HG03342 (cell line): ENCODE results near the gene PICALM.
A peak's percentile ranks its signal among the peaks of the same experiment; 100 is the strongest.

ENCODE experiments used
- ATAC-seq: cut with Tn5 transposase; IDR thresholded peaks from one replicate; pipeline ENCODE4 v1.9.1; 2021; ENCODE audit warnings: mild to moderate bottlenecking, moderate library complexity; ENCODE audit not compliant: unreplicated experiment

The PICALM gene

GRCh38 chr11:86052693-86053641, 15.9 kb downstream of the PICALM start:
- ATAC-seq = no peak

DNA sequence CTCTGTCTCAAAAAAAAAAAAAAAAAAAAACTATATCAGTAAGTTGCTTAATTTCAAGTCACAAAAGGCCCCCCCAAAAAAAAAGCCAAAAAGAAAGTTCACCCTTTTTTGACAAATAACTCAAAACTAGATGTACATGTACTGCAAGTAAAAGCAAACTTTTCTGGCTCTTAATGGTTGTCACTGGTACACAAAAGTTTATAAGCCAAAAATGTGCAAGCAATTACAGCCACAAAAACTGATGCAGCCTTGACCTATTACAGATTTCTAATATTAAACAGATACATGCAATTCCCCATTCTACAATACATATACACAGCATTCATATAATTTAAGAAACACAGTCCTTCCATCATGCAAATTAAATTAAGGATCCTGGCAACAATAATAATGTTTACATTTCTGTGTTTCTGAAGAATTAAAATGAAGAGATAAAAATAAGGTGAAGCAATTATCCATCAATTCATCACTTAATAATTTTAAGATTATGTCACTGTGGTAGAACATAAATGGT, 18.6 kb downstream of the PICALM start:
- no peak for ATAC-seq

DNA sequence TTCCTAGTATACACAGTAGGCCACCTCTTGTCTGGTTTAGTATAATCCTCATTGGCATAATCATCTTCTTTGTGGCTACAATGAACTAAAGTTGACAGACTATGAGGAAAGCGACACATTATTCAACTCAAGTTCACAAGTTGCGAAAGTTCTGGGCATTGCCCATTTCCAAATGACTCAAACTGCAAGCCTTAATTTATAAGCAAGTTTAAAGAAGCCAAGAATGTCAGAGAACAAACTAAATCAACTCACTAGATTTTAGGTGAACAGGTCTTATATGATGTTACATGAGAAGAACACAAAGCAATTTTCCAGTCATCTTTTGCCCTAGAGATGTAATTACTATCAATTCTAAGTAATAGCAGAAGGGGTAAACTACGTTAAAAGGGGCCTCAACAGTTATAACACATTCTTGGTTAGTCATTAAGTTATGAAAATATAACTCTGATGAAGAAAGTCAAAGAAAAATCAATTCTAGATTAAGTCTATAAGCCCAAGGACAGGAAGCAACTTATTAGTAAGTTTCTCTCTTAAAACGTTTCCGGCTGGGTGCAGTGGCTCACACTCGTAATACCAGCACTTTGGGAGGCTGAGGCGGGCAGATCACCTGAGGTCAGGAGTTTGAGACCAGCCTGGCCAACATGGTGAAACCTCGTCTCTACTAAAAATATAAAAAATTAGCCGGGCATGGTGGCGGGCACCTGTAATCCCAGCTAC, 21.5 kb downstream of the PICALM start:
- ATAC-seq = no peak

DNA sequence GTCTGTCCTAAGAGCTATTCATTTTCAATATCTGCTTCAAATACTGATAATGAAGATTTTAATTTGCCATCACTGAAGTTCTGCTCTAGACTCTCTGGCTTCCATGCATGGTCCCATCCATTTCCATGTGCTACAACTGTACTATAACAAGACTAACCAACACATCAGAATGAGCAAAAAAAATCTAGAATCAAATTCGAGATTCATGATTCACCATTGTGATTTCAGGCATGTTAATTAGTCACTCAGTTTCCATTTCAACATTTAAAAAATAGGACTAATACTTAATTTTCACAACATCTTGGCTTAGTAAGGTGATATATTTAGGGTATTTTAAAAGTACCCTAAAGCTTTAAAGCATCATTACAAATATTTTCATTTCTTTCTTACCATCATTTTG, 22.8 kb downstream of the PICALM start:
- no peak for ATAC-seq

- ATAC-seq = no peak
Observed at GRCh38 chr11:86043765-86044503, 24.9 kb downstream of the PICALM start.

- peak; percentile 69 for ATAC-seq
Observed at GRCh38 chr11:86041975-86042378, 26.9 kb downstream of the PICALM start.

GRCh38 chr11:86040919-86041850, 27.7 kb downstream of the PICALM start:
- no peak for ATAC-seq

- ATAC-seq = no peak
Observed at GRCh38 chr11:86039094-86039493, 29.8 kb downstream of the PICALM start.

DNA sequence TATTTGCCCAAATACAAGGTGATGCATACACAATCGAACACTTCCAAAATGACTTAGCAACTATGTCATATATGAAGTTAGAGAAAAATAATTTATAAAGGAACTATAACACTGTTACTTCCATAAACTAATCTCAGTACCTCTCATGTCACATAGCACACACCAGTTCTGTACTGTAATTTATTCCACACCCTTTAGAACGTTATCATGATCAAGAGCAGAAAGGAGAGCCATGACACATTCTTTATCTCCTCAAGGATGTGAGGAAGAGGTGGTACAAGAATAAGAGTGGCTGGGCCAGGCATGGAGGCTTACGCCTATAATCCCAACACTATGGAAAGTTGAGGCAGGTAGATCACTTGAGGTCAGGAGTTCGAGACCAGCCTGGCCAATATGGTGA, 31.1 kb downstream of the PICALM start:
- ATAC-seq = no peak

DNA sequence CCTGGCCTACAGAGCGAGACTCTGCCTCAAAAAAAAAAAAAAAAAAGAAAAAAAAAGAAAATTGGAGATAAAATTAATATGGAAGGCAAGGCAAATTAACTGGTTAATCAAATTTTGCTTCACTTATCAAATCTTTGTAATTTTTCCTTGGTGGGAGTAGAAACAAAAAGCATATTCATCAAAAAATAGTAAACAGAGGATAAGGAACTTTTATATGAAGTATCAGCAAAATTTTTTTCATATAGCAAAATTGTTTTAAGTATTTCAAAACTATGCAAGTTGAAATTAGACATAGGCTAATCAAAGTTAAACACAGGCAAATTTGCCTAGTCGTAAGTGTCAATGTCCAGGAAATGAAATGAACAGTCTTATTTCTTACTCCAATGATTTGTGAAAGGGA, 33.0 kb downstream of the PICALM start:
- ATAC-seq = no peak

- ATAC-seq = no peak
Observed at GRCh38 chr11:86035164-86035563, 33.7 kb downstream of the PICALM start.

DNA sequence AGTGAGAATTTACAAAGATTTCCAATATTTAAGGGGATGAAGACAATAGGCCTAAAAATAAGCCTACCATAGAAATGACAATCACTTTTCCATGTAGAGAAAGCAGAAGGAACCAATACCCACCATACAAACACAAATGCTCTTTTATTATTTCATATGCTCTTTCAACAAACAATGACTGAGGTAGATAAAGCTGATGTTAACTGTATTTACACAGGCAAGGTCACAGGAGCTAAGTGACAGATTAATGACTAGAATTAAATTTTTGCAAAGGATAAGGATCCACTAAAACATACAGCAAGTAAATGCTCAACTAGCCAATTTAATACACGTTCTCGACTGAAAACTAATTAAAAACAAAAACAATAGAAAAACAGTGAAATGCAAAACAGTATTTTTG, 34.2 kb downstream of the PICALM start:
- ATAC-seq = no peak

DNA sequence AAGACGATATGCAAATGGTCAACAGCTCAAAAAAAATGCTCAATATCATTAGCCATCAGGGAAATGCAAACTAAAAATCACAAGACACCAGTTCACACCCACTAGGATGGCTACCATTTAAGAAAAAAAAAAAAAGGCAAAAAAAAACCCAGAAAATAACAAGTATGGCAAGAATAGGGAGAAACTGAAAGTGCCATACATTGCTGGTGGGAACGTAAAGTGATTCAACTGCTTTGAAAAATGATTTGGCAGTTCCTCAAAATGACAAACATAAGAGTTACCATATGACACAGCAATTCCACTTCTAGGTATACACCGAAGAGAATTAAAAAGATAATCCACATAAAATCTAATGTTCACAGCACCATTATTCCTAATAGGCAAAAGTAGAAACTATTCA, 47.5 kb downstream of the PICALM start:
- ATAC-seq = no peak

DNA sequence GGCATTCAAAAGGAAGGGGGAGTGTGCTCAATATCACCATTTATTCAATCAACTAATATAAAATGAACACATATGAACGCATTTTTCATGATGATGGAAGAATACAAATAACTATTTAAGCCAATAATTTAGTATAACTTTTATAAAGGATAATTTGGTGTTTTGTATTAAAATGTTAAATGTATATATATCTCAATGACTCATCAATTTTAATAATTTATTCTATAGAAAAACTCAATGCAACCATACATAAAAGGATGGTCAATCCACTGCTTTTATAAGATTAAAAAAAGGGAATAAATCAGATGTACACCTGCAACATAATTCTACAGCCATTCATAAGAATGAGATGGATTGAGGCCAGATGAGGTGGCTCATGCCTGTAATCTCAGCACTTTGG, 50.6 kb downstream of the PICALM start:
- ATAC-seq = no peak

DNA sequence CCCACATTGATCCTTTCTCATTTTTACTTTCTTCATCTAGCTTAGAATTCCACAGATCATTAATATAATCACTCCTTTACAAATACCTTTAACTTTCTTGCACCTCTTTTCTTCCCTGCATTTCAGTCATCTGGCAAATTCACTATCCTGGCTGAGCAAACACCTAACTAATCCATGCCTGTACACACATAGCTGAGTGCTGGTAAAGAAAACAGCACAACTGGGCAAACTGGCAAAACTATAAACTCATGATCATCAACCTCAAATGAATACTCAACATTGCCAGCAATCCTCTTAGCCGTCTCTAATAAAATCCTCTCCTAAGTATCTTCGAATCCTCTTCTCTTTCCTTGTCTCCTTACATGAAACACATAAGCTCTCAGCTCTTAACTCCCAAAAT, 52.4 kb downstream of the PICALM start:
- ATAC-seq = no peak

GRCh38 chr11:86015699-86016098, 53.2 kb downstream of the PICALM start:
- no peak for ATAC-seq

- no peak for ATAC-seq
Observed at GRCh38 chr11:86014221-86014620, 54.7 kb downstream of the PICALM start.

GRCh38 chr11:86013713-86014112, 55.2 kb downstream of the PICALM start:
- ATAC-seq = no peak

- no peak for ATAC-seq
Observed at GRCh38 chr11:86011175-86011574, 57.7 kb downstream of the PICALM start.

- ATAC-seq = no peak
Observed at GRCh38 chr11:86003654-86004053, 65.2 kb downstream of the PICALM start.
